ENCODE data around the gene OR11A1. TPM values are rescaled to one million over a fixed set of nuclear protein-coding genes. Genes with fewer than 3 reads are reported as not detected.

Gene OR11A1
- total RNA-seq: not detected in 2 replicates

DNA sequence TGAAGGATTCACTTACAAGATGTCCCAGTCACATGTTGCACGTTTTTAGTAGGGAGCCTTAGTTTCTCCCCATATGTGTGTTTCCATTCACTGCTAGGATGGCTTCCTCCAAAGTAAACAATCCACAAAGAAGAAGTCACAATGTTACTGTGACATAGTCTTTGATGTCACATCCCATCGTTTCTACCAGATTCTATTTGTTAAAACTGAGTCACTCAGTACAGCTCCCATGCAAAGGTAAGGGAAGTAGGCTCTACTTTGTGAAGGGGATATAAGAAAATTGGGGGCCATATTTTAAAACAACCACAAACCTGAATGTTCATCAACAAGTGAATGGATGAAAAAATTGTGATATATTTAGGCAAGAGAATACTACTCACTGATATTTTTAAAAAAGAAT, at the start of gene OR11A1, which contains the start of gene OR2H1:
Gene OR11A1 (minus strand): TSS at position 101 of the 400 bp plus-strand sequence. CDS start 29,430 bp downstream, outside the sequence.
Gene OR2H1 (plus strand): TSS at position 185 of the 400 bp plus-strand sequence. CDS start 4,615 bp downstream, outside the sequence.

GRCh38 chr6:29487660-29488059, 30.8 kb upstream of the OR11A1 start, which contains the start of gene MAS1L:
TSS of gene MAS1L (minus strand) at chr6:29487956. CDS start at chr6:29487902, 54 bp downstream.

DNA sequence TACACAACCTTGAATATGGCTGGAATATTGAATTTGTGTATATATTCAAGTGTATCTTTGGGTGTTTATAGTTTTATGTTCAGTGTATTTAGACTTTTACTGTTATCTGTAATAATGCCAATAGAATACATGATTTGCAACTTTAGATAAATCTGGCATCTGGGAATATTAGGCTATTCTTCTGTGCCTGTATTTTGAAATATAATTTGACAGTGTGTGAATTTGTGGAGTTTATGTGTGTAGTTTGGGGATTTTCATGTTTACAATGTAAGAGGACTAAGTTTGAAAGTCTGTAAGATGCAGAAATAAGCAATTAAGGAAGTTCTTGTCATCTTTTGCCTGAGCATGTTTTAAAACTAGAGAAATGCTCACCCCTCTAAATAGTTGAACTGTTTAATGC, 17.9 kb downstream of the OR11A1 start, which contains the start of gene OR10C1:
Gene OR10C1 (plus strand): TSS at position 301 of the 400 bp plus-strand sequence. CDS start 710 bp downstream, outside the sequence.

GRCh38 chr6:29414588-29414987, 42.3 kb downstream of the OR11A1 start, which contains the start of gene OR12D1:
TSS of gene OR12D1 (plus strand) at chr6:29414928.

GRCh38 chr6:29395331-29395730, 61.5 kb downstream of the OR11A1 start, which contains the start of gene OR12D2:
TSS of gene OR12D2 (plus strand) at chr6:29395631. CDS start at chr6:29396700, 1,069 bp downstream.

Other genes with a start within 250 kb of the OR11A1 start
- gene OR14J1, start 155.4 kb downstream of the OR11A1 start, total RNA-seq: not detected in 2 replicates
- not detected in 2 replicates for gene OR5V1, start 88.2 kb downstream of the OR11A1 start, total RNA-seq
- gene OR12D3, start 81.8 kb downstream of the OR11A1 start, total RNA-seq: not detected in 2 replicates
- not detected in 2 replicates for gene OR12D2, start 61.4 kb downstream of the OR11A1 start, total RNA-seq
- not detected in 2 replicates for gene OR12D1, start 42.1 kb downstream of the OR11A1 start, total RNA-seq
- gene OR10C1, start 17.8 kb downstream of the OR11A1 start, total RNA-seq: not detected in 2 replicates
- gene OR2H1, start 84 bp upstream of the OR11A1 start, total RNA-seq: not detected in 2 replicates
- gene MAS1L, start 30.9 kb upstream of the OR11A1 start, total RNA-seq: not detected in 2 replicates
- not detected in 2 replicates for gene UBD, start 102.7 kb upstream of the OR11A1 start, total RNA-seq
- gene OR2H2, start 128.1 kb upstream of the OR11A1 start, total RNA-seq: not detected in 2 replicates
- gene GABBR1, start 176.1 kb upstream of the OR11A1 start, total RNA-seq: 15.5 and 16.6 TPM in 2 replicates
- gene MOG, start 200.0 kb upstream of the OR11A1 start, total RNA-seq: not detected in 2 replicates
- 0.24 TPM in 1 of 2 replicates, not detected in the other for gene ZFP57, start 224.1 kb upstream of the OR11A1 start, total RNA-seq

Data from hair follicle dermal papilla cell (primary cell).